Measurements from ENCODE around the gene DLEC1.

GRCh38 chr3:38018296-38019266 lies 20.4 kb upstream of the DLEC1 start:
- TF ChIP-seq, protein P1, sequence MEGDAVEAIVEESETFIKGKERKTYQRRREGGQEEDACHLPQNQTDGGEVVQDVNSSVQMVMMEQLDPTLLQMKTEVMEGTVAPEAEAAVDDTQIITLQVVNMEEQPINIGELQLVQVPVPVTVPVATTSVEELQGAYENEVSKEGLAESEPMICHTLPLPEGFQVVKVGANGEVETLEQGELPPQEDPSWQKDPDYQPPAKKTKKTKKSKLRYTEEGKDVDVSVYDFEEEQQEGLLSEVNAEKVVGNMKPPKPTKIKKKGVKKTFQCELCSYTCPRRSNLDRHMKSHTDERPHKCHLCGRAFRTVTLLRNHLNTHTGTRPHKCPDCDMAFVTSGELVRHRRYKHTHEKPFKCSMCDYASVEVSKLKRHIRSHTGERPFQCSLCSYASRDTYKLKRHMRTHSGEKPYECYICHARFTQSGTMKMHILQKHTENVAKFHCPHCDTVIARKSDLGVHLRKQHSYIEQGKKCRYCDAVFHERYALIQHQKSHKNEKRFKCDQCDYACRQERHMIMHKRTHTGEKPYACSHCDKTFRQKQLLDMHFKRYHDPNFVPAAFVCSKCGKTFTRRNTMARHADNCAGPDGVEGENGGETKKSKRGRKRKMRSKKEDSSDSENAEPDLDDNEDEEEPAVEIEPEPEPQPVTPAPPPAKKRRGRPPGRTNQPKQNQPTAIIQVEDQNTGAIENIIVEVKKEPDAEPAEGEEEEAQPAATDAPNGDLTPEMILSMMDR (IDR thresholded peaks at IDR 0.05; ENCODE audit: low read depth, low read length): no peak
- no peak for TF ChIP-seq EZH2phosphoT487 (IDR thresholded peaks at IDR 0.05; ENCODE audit: low read depth)
